Measurements from ENCODE around the gene IGF1.

The IGF1 gene

DNA sequence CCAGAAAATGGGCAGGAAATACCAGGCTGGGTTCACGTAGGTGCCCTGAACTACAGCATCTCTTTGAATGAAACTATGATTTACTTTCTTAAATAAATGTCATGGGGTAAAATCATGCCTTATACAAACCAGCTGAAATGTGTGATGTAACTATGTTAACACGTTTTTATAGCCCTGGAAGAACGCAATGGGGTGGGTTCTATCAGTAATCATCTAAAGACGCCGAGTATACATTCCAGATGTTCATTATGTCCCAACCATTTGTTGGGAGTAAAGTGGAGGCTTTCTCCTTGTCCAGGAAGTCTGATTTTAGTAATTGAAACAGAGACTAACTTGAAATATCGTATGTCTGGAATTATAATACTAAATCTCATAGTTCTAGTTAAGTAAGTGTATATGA lies 16.2 kb upstream of the IGF1 start:
- no peak for DNase-seq (ENCODE audit: low spot score)

DNA sequence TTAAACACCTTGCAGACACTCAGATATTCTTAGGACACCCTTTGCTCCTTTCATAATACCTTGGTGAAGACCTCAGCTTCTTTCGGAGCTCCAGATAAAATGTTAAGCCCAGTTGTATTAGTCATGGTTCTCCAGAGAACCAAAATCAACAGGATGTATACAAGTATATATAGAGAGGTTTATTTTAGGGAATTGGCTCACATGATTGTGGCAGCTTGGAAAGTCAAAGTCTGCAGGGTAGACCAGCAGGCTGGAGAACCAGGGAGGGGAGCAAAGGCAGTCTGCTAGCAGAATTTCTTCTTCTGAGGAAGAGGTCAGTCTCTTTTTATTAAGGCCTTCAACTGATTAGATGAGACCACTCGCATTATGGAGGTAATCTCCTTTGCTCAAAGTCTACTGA lies 6.9 kb upstream of the IGF1 start:
- DNase-seq (ENCODE audit: low spot score) = no peak

- DNase-seq (ENCODE audit: low spot score) = no peak
Measured at GRCh38 chr12:102486153-102486552, 5.8 kb upstream of the IGF1 start.

DNA sequence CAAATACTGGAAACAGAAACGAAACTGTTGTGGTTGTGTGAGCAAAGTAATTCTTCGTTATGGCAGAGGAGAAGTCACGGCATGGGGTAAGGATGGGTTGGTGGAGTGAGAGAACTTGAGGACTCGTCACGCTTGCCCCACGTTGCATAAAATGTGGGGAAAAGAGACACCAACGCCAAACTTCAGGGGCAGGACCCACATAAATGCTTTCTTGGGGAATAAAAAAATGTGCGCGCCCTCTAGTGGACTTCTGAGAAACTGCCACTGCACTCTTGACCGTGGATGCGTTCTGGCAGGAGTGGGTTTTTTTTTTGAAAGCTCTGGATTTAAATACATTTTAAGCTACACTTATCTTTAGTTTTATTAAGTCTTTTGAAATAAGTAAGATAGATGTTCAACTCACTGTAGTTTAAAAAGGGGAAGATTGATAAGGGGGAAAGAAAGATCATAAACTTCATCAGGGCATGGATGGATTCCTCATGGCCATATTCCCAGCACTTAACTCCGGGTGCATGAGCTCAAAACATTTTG lies 4.1 kb upstream of the IGF1 start:
- DNase-seq (ENCODE audit: low spot score) = peak; percentile 46

DNA sequence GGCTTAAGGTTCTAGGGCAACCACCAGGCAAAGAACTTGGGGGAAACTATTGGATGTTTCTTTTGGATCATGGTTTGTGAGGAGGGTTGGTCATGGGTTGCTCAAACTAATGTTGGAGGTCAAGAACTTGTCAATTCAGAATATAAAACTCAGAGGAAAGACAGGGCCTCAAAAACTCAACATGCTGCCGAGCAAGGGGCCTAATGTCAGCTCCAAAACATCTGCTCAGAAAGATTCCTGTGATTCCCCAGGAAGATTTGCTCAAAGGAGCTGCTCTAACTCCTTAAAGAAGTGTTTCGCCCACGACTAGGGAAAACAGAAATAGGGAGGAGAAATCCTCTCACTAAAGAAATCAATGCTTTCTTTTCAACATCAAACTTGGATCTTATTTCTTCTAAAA lies 3.7 kb upstream of the IGF1 start:
- DNase-seq (ENCODE audit: low spot score) = no peak

- DNase-seq (ENCODE audit: low spot score) = no peak
Measured at GRCh38 chr12:102483466-102483865, 3.1 kb upstream of the IGF1 start.

DNA sequence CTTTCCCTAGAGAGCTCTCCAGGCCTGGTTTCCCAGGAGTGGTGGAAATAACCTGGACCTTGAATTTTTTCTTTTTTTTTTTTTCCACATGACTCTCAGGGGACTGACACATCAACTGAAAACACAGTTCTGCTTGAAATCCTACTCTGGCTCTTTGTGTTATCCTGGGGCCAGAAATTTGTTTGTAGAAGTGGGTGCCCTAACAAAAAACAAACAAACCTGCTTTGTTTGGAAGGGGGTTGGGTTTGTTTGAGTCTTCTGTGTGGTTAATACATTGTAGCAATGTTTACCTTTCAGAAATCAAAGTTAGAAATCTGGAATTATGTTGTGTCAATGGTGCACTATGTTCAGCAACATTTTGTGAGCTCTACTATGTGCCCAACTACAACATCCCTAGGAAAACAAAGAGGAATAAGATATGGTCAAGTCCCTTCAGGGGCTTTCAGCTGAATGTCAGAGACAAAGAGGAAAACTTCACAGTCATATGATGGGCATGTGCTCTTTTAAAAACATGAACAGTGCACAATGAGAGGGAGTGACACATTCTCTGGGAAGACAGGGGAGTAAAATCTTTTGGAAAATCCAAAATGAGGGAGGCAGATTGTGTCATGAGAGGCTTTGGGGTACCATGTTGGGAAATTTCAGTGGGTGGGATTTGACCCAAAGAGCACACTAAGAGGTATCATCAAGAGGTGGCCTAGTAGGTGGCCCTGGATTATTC lies 1.5 kb upstream of the IGF1 start:
- DNase-seq (ENCODE audit: low spot score) = no peak

DNA sequence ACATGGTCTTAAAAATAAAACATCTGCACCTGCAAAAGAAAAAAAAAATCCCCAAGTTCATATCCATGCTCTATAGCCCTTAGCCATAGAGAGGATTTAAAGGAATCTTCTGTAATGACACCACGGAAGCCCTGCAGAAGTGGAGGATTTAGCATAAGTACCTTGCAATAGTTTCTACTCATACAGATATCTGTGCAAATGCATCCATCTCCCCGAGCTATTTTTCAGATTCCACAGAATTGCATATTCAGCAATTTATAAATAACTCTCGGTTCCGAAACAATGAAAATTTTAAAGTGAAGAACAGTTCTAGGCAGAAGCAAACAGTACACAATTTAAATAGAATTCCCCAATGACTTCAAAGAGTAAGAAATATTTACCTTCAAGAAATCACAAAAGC lies 424 bp downstream of the IGF1 start:
- no peak for DNase-seq (ENCODE audit: low spot score)

DNA sequence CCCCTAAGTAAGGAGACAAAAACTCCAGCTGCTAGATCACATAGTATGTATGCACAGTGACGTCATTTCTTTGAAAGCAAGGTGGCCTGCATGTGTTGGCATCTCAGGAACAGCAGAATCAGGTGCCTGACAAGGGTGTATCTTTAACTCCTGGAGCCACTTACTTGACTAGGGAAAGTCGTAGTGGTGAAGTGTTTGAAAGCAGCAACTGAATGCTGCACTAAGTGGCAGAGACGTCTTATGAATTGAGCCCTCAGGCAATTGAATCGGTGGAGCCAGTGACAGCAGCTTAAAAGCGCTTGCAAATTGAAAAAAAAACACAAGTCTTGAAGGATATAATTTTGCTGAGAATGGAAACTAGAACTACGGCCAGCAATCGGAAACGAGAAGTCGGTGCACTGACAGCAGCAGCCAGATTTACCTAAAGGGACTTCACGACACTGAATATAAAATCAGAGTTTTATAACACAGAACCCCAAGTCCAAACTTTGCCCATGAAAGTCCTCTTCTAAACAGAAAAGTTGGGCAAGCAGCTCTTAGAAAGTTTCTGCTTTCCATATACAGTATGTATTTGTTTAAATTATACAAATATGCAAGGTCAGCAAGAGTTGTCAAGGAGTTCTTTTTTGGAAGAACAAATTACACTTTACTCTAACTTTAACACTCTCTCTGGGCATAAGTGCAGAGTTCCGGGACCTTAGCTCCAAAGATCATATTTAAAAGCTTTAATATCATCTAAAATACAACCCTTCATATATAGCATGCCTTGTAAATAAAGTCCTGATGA lies 1.1 kb downstream of the IGF1 start:
- DNase-seq (ENCODE audit: low spot score) = no peak

GRCh38 chr12:102478405-102479098 lies 1.8 kb downstream of the IGF1 start:
- DNase-seq (ENCODE audit: low spot score) = no peak

DNA sequence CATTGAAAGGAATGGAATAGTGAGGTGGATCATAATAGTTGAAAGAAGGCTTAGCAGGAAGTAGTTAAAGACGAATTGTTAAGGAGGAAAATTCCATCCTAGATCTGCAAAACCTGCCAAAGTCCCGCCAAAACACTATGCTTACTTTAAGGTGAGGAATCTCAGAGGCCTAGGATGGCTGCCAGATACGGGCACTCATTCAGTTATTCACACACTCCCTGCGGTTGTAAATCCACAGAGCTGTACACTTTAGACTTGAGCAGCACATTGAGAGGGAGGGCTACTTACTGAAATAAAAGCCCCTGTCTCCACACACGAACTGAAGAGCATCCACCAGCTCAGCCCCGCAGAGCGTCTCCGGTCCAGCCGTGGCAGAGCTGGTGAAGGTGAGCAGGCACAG lies 5.0 kb downstream of the IGF1 start:
- no peak for DNase-seq (ENCODE audit: low spot score)

DNA sequence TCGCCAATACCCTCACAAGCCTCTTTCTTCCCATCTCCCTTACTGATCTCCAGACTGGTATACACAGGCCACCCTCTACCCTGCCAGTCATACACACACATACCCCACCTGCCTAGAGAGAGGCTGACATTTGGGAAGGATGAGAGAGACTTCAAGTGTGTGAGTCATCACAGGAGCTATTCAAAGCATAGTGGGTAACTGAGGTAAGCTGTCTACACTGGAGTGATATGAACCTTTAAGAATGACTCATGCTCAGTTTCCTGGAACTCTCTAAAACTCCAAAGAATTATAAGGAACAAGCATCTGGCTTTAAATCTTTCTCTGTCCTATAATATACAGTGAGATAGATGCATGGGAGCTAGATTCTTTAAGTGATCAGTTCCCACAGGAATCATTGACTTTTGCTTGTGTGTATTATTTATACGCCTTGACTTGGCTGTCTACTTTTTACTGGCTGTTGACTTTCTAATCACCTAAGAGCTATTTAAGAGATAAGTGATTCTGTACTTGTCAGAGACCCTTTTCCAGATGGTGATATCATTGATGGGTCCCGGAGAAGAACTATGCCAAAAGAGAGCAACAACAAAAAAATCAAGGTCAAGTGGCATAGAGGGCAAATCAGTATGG lies 5.8 kb downstream of the IGF1 start:
- no peak for DNase-seq (ENCODE audit: low spot score)

- DNase-seq (ENCODE audit: low spot score) = no peak
Measured at GRCh38 chr12:102472496-102472895, 7.9 kb downstream of the IGF1 start.

DNA sequence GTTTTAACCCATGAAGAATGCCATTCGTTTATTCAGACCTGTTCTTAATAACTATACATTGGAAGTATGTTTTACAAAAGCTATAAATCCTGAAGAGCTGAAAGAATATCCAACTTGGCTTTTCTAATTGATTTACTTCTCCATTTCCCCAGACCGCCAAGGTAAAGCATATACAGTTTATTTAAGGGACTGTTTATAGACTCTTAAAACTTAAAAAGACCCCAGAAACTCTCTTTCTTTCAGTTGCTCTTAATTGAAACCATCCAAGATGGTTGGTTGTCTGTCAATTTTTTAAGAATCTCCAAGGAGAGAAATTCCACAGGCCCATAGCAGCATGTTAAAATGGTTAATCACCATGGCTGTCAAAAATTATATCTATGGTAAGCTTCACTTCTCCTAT lies 8.8 kb downstream of the IGF1 start:
- DNase-seq (ENCODE audit: low spot score) = no peak

GRCh38 chr12:102470945-102471344 lies 9.4 kb downstream of the IGF1 start:
- DNase-seq (ENCODE audit: low spot score) = no peak

GRCh38 chr12:102468261-102468915 lies 12.0 kb downstream of the IGF1 start:
- no peak for DNase-seq (ENCODE audit: low spot score)

- no peak for DNase-seq (ENCODE audit: low spot score)
Measured at GRCh38 chr12:102465762-102466560, 14.4 kb downstream of the IGF1 start.

- no peak for DNase-seq (ENCODE audit: low spot score)
Measured at GRCh38 chr12:102463659-102464249, 16.6 kb downstream of the IGF1 start.

- DNase-seq (ENCODE audit: low spot score) = no peak
Measured at GRCh38 chr12:102462795-102463465, 17.4 kb downstream of the IGF1 start.

GRCh38 chr12:102462386-102462785 lies 18.0 kb downstream of the IGF1 start:
- DNase-seq (ENCODE audit: low spot score) = no peak

All from RKO (cell line).